ELR (cell line): ENCODE data around the gene MOV10L1.
"Not testable (repeated sequence)": the region's sequence is repeated elsewhere in the genome, so short reads cannot be mapped to it uniquely, and the experiment has no call there.

Source experiments
- DNase-seq: peaks from one replicate; pipeline ENCODE4 v3.0.0-alpha.2; 2015; ENCODE audit warnings: low read depth

Gene MOV10L1

GRCh38 chr22:50203288-50203687 is 113.5 kb downstream of the MOV10L1 start:
- no peak for DNase-seq

DNA sequence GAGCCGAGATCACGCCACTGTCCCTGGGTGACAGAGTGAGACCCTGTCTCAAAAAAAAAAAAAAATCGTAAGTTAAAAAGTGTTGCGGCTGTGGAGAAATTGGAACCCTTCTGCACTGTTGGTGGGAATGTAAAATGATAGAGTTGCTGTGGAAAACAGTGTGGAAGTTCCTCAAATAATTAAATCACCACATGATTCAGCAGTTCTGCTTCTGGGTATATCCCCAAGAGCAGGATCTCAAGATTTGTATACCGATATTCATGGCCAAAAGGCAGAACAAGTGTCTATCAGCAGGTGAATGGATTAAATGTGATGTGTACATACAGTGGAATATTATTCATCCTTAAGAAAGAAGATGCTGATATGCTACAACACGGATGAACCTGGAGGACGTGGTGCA is 114.8 kb downstream of the MOV10L1 start:
- no peak for DNase-seq

GRCh38 chr22:50204998-50205397 is 115.2 kb downstream of the MOV10L1 start:
- DNase-seq, result not testable (repeated sequence)

GRCh38 chr22:50205781-50206569 is 116.2 kb downstream of the MOV10L1 start:
- DNase-seq, result no peak

DNA sequence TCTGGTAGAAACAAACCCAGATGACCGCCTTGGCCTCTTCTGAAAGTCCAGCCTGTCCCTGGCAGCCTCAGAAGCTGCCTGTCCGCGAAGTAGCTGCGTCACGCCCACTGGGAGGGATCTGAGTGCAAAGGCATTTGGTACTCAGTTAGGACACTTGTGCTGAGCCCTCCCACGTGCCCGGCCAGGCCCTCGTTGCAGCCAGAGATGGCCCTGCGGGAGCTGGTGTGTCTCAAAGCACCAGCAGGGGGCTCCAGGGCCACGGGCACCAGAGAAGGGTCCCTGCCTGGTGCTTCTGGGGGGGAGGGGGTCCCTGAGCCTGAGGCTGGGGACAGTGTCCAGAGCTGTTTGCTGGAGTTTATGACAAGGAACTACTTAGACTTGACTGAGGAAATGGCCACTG is 116.8 kb downstream of the MOV10L1 start:
- peak; percentile 49 for DNase-seq

- DNase-seq, result no peak
These were observed 117.8 kb downstream of the MOV10L1 start for GRCh38 chr22:50207383-50208140.

GRCh38 chr22:50208430-50208938 is 118.7 kb downstream of the MOV10L1 start:
- DNase-seq, result no peak

DNA sequence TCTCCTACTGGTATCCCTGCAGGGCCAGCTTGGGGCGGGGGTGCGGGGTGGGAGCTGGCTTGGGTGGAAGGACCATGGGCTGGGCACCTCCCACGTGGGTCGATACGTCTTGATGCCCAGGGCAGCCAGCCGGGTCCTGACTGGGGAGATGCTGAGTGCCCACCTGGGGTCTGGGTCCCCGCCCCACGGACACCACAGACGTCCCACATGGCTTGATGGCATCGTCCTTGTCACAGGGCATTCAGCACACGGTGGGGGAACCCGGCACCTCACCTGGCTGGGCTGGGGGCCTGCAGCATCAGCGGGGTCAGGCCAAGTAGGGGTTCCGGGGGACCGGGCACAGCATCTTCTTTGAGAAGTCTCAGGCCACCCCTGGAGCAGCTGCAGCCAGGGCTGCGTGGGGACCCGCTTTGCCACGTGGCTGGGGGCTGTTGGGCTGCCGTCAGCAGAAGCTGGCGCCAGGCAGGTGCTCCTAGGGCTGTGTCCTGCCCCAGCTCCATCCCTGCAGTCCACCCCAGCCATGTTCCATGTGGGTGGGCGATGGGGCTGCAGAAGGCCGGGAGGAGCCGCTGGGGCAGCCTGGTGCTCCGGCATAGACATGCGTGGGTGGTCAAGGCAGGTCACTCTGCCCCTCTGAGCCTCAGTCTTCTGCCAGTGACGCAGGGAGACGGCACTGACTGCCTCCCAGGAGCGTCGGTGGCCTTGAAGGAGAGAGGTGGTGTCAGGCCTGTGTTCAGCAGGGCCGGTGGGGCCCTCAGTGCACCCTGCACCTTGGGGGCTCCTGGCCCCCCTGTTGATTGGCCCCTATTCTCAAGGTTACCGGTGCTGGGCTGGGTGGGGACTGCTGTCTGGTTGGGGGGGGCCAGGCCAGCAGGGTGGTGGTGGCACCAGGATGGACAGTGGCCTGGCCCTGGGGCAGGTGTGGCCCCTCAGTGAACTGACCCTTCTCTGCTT is 119.4 kb downstream of the MOV10L1 start:
- DNase-seq, result no peak

DNA sequence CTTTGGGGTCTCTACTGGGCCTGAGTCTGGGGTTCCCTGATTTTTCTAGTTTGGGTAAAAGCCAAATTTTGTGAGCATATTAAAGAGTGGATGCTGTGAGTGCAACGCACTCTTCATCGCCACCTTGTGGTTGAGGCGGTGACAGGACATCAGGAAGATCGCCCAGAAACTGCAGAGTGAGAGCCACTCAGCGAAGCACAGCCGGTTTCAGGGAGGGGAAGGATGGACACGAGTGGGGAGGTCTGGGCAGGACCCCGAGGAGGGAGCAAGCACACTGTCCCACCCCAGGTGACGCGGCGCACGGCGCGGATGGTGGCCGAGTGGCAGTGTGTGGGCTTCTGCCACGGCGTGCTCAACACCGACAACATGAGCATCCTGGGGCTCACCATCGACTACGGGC is 120.1 kb downstream of the MOV10L1 start:
- DNase-seq, result peak; percentile 72

DNA sequence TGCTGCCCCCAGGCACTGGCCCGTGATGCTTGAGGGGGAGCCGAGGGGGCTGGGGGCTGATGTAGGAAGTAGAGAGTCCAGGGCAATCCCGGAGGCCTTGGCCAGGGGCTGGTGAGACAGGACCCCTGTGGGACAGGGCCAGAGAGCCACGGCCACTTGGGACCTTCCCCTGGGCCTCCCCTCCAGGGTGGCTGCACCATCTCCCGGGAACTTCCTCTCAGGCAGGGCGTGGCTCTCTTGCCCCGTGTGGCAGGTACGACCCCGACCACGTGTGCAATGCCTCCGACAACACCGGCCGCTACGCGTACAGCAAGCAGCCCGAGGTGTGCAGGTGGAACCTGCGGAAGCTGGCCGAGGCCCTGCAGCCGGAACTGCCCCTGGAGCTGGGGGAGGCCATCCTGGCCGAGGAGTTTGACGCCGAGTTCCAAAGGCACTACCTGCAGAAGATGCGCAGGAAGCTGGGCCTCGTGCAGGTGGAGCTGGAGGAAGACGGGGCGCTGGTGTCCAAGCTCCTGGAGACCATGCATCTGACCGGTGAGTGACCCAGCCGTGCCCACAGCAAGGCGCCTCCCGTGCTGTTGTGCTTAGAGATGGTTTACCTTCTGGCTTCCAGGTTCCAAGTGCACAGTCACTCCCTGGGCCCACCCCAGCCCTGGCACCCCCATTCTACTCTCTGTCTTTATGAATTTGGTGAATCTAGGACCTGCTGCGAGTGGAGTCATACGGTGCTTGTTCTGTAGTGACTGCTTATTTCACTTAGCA is 120.8 kb downstream of the MOV10L1 start:
- DNase-seq, result no peak

DNA sequence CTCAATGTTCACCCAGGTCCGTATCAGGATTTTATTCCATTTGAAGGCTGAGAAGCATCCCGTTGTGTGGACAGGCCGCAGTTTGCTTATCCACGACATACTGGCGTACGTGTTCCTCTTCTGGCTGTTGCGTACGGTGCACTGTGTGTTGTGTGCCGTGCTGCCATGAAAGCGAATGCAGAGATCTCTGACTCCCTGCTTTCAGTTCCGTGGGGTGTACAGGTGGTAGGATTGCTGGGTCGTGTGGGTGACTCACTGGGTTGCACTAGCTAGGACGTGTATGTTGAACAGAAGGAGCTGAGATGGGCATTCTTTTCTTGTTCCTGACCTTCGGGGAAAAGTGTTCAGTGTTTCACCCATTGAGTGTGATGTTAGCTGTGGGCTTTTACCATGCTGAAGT is 121.3 kb downstream of the MOV10L1 start:
- DNase-seq, result no peak
